Measurements from ENCODE around the gene RIPOR3. TPM values are rescaled to one million over a fixed set of nuclear protein-coding genes. Genes with fewer than 3 reads are reported as not detected.

The RIPOR3 gene
- polyA plus RNA-seq, 1 of the 3 experiments (the other 2 are of a cell fraction) = 1.2 TPM

GRCh38 chr20:50730765-50731054 lies 39.4 kb upstream of the RIPOR3 start:
- H3K4me3 ChIP-seq (ENCODE audit: low read depth in 2 of 2, low read length in 1 of 2) = peak overlapping the region; percentile 74 to 90
- H3K9me2 ChIP-seq = no peaks in the 10 kb centered on the region
- peak overlapping the region; percentile 96; the same call in 1 of the 2 replicates for H2AFZ ChIP-seq (ENCODE audit: low read depth)
- peaks cover 9% of the 10 kb centered on the region for H3F3A ChIP-seq (replicated peaks; ENCODE audit: insufficient read depth)
- no peaks in the 10 kb centered on the region for H4K20me1 ChIP-seq (ENCODE audit: insufficient read depth)
- H3K4me2 ChIP-seq = peak overlapping the region; percentile 88
- ChIA-PET CTCF (interaction anchor here (1.3 to 2.1 kb wide), 5 partner anchors 11 to 67 kb away, joined by 4 to 8 read pairs (median 5); partner anchors contain the start of gene BCAS4), POLR2A (no interaction called here)
- no peaks in the 10 kb centered on the region for H3K27me3 ChIP-seq (ENCODE audit: insufficient read depth)
- TF ChIP-seq, protein P1, sequence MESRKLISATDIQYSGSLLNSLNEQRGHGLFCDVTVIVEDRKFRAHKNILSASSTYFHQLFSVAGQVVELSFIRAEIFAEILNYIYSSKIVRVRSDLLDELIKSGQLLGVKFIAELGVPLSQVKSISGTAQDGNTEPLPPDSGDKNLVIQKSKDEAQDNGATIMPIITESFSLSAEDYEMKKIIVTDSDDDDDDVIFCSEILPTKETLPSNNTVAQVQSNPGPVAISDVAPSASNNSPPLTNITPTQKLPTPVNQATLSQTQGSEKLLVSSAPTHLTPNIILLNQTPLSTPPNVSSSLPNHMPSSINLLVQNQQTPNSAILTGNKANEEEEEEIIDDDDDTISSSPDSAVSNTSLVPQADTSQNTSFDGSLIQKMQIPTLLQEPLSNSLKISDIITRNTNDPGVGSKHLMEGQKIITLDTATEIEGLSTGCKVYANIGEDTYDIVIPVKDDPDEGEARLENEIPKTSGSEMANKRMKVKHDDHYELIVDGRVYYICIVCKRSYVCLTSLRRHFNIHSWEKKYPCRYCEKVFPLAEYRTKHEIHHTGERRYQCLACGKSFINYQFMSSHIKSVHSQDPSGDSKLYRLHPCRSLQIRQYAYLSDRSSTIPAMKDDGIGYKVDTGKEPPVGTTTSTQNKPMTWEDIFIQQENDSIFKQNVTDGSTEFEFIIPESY (IDR thresholded peaks at IDR 0.05; ENCODE audit: borderline replicate concordance, low read depth) = no peak
- TF ChIP-seq POLR2AphosphoS5 (IDR thresholded peaks at IDR 0.05; ENCODE audit: low read depth, low read length) (0 out of 2 replicates have a peak, but pooled peaks have one; percentile 44), TAF1 (IDR thresholded peaks at IDR 0.05; ENCODE audit: borderline replicate concordance, low read depth, low read length) (peak; percentile 40; the same call in 1 of the 2 replicates), FOXM1 (IDR thresholded peaks at IDR 0.05; ENCODE audit: low read depth) (no peak)
- TF ChIP-seq, protein P2, sequence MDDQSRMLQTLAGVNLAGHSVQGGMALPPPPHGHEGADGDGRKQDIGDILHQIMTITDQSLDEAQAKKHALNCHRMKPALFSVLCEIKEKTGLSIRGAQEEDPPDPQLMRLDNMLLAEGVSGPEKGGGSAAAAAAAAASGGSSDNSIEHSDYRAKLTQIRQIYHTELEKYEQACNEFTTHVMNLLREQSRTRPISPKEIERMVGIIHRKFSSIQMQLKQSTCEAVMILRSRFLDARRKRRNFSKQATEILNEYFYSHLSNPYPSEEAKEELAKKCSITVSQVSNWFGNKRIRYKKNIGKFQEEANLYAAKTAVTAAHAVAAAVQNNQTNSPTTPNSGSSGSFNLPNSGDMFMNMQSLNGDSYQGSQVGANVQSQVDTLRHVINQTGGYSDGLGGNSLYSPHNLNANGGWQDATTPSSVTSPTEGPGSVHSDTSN (IDR thresholded peaks at IDR 0.05) = 0 out of 2 replicates have a peak, but pooled peaks have one; percentile 8
- no peaks in the 10 kb centered on the region for H3K9me3 ChIP-seq
- WGBS (ENCODE audit: low lambda C conversion rate) = 4% methylated on average over 30 of the region's 35 CpGs
- DNase-seq = no peak
- peaks cover 6 to 10% of the 10 kb centered on the region in 2 experiments for H3K4me1 ChIP-seq (ENCODE audit: control insufficient read depth in 1 of 2, insufficient read depth in 2 of 2, low read depth in 1 of 2, low read length in 1 of 2)
- peak overlapping the region; percentile 48 for H3K9ac ChIP-seq
- no peaks in the 10 kb centered on the region for H3K36me3 ChIP-seq (replicated peaks in 1 of 2; ENCODE audit: control insufficient read depth in 1 of 2, insufficient read depth in 2 of 2, low read length in 1 of 2)
- peak overlapping the region in 1 of 2 experiments; percentile 62; a peak in 1 of 4 replicates for H3K27ac ChIP-seq (ENCODE audit: low read depth in 2 of 2, low read length in 1 of 2)
- no peaks in the 10 kb centered on the region for H3K79me2 ChIP-seq (ENCODE audit: insufficient read depth)

- H3K27me3 ChIP-seq (ENCODE audit: insufficient read depth) = no peaks in the 10 kb centered on the region
- peak overlapping the region; percentile 48 for H3K9ac ChIP-seq
- ChIA-PET CTCF (interaction anchor here (1.3 to 2.1 kb wide), 5 partner anchors 10 to 67 kb away, joined by 4 to 8 read pairs (median 5); partner anchors contain the start of gene BCAS4), POLR2A (no interaction called here)
- peaks cover 12% of the 10 kb centered on the region for H3F3A ChIP-seq (replicated peaks; ENCODE audit: insufficient read depth)
- peak overlapping the region; percentile 74 to 90 for H3K4me3 ChIP-seq (ENCODE audit: low read depth in 2 of 2, low read length in 1 of 2)
- H3K9me2 ChIP-seq = no peaks in the 10 kb centered on the region
- TF ChIP-seq ELF1 (IDR thresholded peaks at IDR 0.05) (no peak), TEAD4 (IDR thresholded peaks at IDR 0.05; ENCODE audit: borderline replicate concordance, insufficient read depth) (no peak)
- peaks cover 10 to 12% of the 10 kb centered on the region in 2 experiments for H3K4me1 ChIP-seq (ENCODE audit: control insufficient read depth in 1 of 2, insufficient read depth in 2 of 2, low read depth in 1 of 2, low read length in 1 of 2)
- no peaks in the 10 kb centered on the region for H4K20me1 ChIP-seq (ENCODE audit: insufficient read depth)
- 61% methylated on average over 21 of the region's 21 CpGs for WGBS (ENCODE audit: low lambda C conversion rate)
- peak overlapping the region; percentile 96; the same call in 1 of the 2 replicates for H2AFZ ChIP-seq (ENCODE audit: low read depth)
- DNase-seq = peak; percentile 28
- H3K27ac ChIP-seq (ENCODE audit: low read depth in 2 of 2, low read length in 1 of 2) = peak overlapping the region in 1 of 2 experiments; percentile 62; a peak in 1 of 4 replicates
- H3K9me3 ChIP-seq = no peaks in the 10 kb centered on the region
- H3K79me2 ChIP-seq (ENCODE audit: insufficient read depth) = no peaks in the 10 kb centered on the region
- no peaks in the 10 kb centered on the region for H3K36me3 ChIP-seq (replicated peaks in 1 of 2; ENCODE audit: control insufficient read depth in 1 of 2, insufficient read depth in 2 of 2, low read length in 1 of 2)
- H3K4me2 ChIP-seq = peak overlapping the region; percentile 88
These were observed 38.8 kb upstream of the RIPOR3 start for GRCh38 chr20:50729901-50730764.

Data from SK-N-SH (cell line).